ENCODE results near the gene BMPR1A. TPM values are rescaled to one million over a fixed set of nuclear protein-coding genes. Genes with fewer than 3 reads are reported as not detected.
"Not testable (repeated sequence)": the region's sequence is repeated elsewhere in the genome, so short reads cannot be mapped to it uniquely, and the experiment has no call there.

Gene BMPR1A
- total RNA-seq, 2 experiments from 2014 or later, result 0.47 to 1.1 TPM

DNA sequence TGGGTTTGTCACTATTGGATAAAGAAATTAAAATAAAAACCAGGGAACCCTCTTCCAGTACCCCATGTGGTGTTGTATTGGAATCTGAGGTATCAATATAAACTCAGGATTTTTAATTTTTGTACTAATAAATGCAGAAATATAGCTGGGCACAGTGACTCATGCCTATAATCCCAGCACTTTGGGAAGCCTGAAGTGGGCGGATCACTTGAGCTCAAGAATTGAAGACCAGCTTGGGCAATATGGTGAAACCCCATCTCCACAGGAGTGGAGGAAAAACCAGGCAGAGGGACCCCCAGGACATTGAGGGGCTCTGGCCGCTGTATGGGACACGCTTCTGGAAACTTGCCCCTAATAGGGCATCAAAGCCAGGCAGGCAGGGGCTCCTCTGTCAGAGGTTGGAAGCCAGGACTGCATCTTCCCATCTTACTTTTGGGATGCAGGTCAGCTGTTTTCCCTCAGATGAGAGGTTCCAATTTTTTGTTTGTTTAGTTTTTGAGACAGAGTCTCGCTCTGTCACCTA, 222.9 kb downstream of the BMPR1A start:
- Histone ChIP-seq H3K36me3 (ENCODE audit: insufficient read depth, low read length) (no peaks in the 10 kb centered on the region), H3K4me3 (ENCODE audit: low read depth, low read length, poor library complexity, severe bottlenecking) (no peak overlapping the region), H3K4me1 (ENCODE audit: insufficient read depth, low read length, poor library complexity, severe bottlenecking) (no peaks in the 10 kb centered on the region), H2AFZ (ENCODE audit: low read length) (no peak overlapping the region), H3K9me2 (ENCODE audit: insufficient read depth, low read length) (no peaks in the 10 kb centered on the region), H3K27ac (ENCODE audit: low read depth, low read length, poor library complexity, severe bottlenecking) (no peak overlapping the region), H3K79me2 (ENCODE audit: insufficient read depth, low read depth, low read length) (no peaks in the 10 kb centered on the region), H3K9me3 (ENCODE audit: low read length) (no peaks in the 10 kb centered on the region), H3K4me2 (ENCODE audit: low read length) (no peak overlapping the region), H4K20me1 (ENCODE audit: insufficient read depth, low read length) (no peaks in the 10 kb centered on the region)
- intact Hi-C loops (cut with micrococcal nuclease; ENCODE audit: unreplicated experiment), result no loop called here
- DNase-seq (ENCODE audit: low spot score), result no peak
- no peak for TF ChIP-seq EZH2phosphoT487 (IDR thresholded peaks at IDR 0.05; ENCODE audit: borderline replicate concordance, low read depth, low read length)
- TF ChIP-seq, protein P1, sequence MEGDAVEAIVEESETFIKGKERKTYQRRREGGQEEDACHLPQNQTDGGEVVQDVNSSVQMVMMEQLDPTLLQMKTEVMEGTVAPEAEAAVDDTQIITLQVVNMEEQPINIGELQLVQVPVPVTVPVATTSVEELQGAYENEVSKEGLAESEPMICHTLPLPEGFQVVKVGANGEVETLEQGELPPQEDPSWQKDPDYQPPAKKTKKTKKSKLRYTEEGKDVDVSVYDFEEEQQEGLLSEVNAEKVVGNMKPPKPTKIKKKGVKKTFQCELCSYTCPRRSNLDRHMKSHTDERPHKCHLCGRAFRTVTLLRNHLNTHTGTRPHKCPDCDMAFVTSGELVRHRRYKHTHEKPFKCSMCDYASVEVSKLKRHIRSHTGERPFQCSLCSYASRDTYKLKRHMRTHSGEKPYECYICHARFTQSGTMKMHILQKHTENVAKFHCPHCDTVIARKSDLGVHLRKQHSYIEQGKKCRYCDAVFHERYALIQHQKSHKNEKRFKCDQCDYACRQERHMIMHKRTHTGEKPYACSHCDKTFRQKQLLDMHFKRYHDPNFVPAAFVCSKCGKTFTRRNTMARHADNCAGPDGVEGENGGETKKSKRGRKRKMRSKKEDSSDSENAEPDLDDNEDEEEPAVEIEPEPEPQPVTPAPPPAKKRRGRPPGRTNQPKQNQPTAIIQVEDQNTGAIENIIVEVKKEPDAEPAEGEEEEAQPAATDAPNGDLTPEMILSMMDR (conservative IDR thresholded peaks at IDR 0.05; ENCODE audit: low read length), result no peak
- POLR2A ChIA-PET, result no interaction called here
- no TSS peak for BruUV-seq (replicated peaks)
- CTCF ChIA-PET (ENCODE audit: unreplicated experiment), result no interaction called here

DNA sequence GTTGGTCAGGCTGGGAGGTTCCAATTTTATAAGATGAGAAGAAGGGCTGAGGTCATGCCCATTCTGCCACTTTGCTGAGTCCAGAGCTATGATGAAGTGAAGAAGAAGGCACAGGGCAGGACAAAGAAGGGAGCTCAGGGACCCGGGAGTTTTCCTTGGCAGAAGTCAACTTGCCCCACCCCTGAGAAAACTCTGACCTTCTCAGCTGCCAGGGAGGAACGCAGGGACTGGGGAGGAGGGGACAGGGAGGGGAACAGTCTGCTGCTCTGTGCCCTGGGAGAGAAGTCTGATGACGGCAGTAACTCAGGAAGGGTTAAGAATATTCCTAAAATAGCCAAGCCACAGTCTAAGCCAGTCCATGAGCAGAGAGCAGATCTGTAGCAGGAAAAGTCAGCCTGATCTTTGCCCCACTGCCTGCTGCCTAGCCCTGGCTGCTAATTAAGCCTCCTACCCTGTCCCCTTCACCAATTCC, 223.6 kb downstream of the BMPR1A start:
- H3K36me3 ChIP-seq (ENCODE audit: insufficient read depth, low read length), result no peaks in the 10 kb centered on the region
- no peaks in the 10 kb centered on the region for H3K9me2 ChIP-seq (ENCODE audit: insufficient read depth, low read length)
- POLR2A ChIA-PET, result no interaction called here
- DNase-seq (ENCODE audit: low spot score), result no peak
- no peak overlapping the region for H3K4me2 ChIP-seq (ENCODE audit: low read length)
- H3K9me3 ChIP-seq (ENCODE audit: low read length), result no peaks in the 10 kb centered on the region
- no peak overlapping the region for H3K27ac ChIP-seq (ENCODE audit: low read depth, low read length, poor library complexity, severe bottlenecking)
- intact Hi-C loops (cut with micrococcal nuclease; ENCODE audit: unreplicated experiment), result no loop called here
- no peaks in the 10 kb centered on the region for H4K20me1 ChIP-seq (ENCODE audit: insufficient read depth, low read length)
- CTCF ChIA-PET (ENCODE audit: unreplicated experiment), result no interaction called here
- no peak overlapping the region for H3K4me3 ChIP-seq (ENCODE audit: low read depth, low read length, poor library complexity, severe bottlenecking)
- H2AFZ ChIP-seq (ENCODE audit: low read length), result no peak overlapping the region
- TF ChIP-seq, protein P1 (conservative IDR thresholded peaks at IDR 0.05; ENCODE audit: low read length), result no peak
- no peak for TF ChIP-seq EZH2phosphoT487 (IDR thresholded peaks at IDR 0.05; ENCODE audit: borderline replicate concordance, low read depth, low read length)
- no TSS peak for BruUV-seq (replicated peaks)
- H3K79me2 ChIP-seq (ENCODE audit: insufficient read depth, low read depth, low read length), result no peaks in the 10 kb centered on the region
- no peaks in the 10 kb centered on the region for H3K4me1 ChIP-seq (ENCODE audit: insufficient read depth, low read length, poor library complexity, severe bottlenecking)

DNA sequence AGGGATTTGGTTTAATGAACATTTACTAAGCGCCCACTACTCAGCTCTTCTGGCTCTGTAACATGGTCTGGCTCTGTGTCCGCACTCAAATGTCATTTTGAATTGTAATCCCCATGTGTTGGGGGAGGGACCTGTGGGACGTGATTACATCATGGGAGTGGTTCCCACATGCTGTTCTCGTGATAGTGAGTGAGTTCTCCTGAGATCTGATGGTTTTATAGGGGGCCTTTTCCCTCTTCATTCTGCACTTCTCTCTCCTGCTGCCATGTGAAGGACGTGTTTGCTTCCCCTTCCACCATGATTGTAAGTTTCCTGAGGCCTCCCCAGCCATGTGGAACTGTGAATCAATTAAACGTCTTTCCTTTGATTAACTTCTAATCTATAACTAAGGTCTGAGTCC, 224.6 kb downstream of the BMPR1A start:
- not testable (repeated sequence) for BruUV-seq (replicated peaks)

More for the DNA sequence above, 224.6 kb downstream of the BMPR1A start:
- POLR2A ChIA-PET; H4K20me1 ChIP-seq (ENCODE audit: insufficient read depth, low read length); H3K4me2 ChIP-seq (ENCODE audit: low read length); CTCF ChIA-PET (ENCODE audit: unreplicated experiment); H3K9me3 ChIP-seq (ENCODE audit: low read length); H3K79me2 ChIP-seq (ENCODE audit: insufficient read depth, low read depth, low read length); H3K4me3 ChIP-seq (ENCODE audit: low read depth, low read length, poor library complexity, severe bottlenecking); H2AFZ ChIP-seq (ENCODE audit: low read length); H3K9me2 ChIP-seq (ENCODE audit: insufficient read depth, low read length); intact Hi-C loops (cut with micrococcal nuclease; ENCODE audit: unreplicated experiment); DNase-seq (ENCODE audit: low spot score); H3K4me1 ChIP-seq (ENCODE audit: insufficient read depth, low read length, poor library complexity, severe bottlenecking); H3K36me3 ChIP-seq (ENCODE audit: insufficient read depth, low read length); H3K27ac ChIP-seq (ENCODE audit: low read depth, low read length, poor library complexity, severe bottlenecking): not testable (repeated sequence)

All from OCI-LY7 (cell line).